Measurements from ENCODE around the gene VDAC1.

DNA sequence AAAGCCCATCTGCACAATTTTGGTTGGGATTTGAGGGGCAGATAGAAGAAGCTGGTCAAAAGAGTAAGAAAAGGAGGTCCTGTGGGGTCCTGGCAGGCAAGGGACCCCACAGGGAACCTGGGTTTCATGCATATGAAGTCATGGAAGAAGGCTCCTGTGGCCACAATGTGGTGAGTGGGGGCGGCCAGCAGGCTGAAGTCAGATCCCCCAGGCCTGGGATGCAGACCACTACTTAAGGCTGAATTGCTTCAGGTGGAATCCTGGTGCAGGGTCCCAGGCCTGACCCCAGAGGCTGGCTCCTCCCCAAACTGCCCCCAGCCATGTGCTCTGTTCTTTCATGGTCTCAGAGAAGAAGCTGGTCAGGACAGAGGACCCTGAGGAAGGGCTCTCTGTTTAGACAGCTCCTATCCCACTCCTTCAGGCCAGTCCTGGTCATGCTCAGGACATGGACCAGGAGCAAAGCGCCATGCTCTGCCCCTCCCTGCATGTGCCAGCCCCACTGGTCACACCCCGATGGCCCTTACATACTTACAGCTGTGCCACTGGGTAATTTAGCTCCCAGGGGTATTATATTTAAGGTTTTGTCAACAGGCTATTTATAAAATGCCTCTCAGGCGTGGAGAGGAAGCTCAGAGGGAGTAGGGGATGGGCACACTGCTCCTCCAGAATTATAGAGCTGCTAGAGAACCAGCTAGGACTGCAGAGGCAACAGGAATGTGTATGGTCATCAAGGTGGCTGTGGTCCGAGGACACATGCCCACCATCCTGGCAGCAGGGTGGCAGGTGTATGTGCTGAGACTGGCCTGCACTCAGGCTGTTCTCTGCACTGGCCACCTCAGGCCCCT, 69.7 kb downstream of the VDAC1 start:
- TF ChIP-seq, protein P1, sequence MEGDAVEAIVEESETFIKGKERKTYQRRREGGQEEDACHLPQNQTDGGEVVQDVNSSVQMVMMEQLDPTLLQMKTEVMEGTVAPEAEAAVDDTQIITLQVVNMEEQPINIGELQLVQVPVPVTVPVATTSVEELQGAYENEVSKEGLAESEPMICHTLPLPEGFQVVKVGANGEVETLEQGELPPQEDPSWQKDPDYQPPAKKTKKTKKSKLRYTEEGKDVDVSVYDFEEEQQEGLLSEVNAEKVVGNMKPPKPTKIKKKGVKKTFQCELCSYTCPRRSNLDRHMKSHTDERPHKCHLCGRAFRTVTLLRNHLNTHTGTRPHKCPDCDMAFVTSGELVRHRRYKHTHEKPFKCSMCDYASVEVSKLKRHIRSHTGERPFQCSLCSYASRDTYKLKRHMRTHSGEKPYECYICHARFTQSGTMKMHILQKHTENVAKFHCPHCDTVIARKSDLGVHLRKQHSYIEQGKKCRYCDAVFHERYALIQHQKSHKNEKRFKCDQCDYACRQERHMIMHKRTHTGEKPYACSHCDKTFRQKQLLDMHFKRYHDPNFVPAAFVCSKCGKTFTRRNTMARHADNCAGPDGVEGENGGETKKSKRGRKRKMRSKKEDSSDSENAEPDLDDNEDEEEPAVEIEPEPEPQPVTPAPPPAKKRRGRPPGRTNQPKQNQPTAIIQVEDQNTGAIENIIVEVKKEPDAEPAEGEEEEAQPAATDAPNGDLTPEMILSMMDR (IDR thresholded peaks at IDR 0.05; ENCODE audit: borderline replicate concordance, extremely low read depth, low read length, poor library complexity, severe bottlenecking) = no peak
- TF ChIP-seq EZH2 (IDR thresholded peaks at IDR 0.05; ENCODE audit: borderline replicate concordance, low read depth, low read length, severe bottlenecking) = no peak
